ENCODE data around the gene BRD3OS.

- TF ChIP-seq, protein P1, sequence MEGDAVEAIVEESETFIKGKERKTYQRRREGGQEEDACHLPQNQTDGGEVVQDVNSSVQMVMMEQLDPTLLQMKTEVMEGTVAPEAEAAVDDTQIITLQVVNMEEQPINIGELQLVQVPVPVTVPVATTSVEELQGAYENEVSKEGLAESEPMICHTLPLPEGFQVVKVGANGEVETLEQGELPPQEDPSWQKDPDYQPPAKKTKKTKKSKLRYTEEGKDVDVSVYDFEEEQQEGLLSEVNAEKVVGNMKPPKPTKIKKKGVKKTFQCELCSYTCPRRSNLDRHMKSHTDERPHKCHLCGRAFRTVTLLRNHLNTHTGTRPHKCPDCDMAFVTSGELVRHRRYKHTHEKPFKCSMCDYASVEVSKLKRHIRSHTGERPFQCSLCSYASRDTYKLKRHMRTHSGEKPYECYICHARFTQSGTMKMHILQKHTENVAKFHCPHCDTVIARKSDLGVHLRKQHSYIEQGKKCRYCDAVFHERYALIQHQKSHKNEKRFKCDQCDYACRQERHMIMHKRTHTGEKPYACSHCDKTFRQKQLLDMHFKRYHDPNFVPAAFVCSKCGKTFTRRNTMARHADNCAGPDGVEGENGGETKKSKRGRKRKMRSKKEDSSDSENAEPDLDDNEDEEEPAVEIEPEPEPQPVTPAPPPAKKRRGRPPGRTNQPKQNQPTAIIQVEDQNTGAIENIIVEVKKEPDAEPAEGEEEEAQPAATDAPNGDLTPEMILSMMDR (IDR thresholded peaks at IDR 0.05): no peak
- TF ChIP-seq EZH2 (IDR thresholded peaks at IDR 0.05; ENCODE audit: borderline replicate concordance, insufficient read depth, low read depth, low read length, poor library complexity, severe bottlenecking): no peak
Measured at GRCh38 chr9:133995012-133995896, 30.0 kb upstream of the BRD3OS start.
